ENCODE measurements around the gene TXNRD2. TPM values are rescaled to one million over a fixed set of nuclear protein-coding genes. Genes with fewer than 3 reads are reported as not detected.
A peak's percentile ranks its signal among the peaks of the same experiment; 100 is the strongest.

TXNRD2 gene
- total RNA-seq, 1 donor from 2014 or later, result 22.9 TPM

DNA sequence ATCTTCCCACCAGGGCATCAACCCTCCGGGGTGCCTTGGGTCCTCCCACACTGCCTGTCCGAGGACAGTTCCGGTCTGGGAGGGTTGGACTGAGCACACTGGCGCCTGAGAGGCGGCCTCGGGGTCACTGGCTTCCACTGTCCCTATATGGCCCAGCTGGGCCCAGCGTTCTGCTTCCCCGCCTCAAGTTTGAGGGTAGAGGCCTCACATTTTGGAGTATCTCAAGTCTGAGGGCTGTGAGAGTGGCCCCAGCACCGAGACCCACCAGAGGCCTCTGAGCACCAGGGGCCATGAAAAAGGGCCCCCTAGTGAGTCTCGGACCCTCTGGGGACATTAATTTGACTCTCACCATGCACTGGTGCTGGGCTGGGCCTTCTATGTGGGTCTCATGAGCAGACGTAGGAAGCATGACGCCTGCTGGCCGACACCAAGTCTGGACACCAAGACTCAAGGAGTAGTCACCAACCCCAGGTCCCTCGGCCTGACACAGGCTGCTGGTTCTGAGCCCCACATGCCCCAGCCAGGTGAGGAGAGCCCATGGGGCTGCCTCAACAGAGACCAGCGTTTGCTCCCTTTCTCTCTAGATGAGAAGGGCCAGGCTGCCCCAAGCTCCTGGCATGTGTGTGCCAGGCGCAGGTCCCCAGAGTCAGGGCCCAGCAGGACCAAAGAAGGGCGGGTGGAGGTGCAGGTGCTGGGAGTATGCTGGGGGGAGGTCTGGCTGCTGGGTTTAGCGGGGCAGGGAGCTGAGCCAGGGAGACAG, 47.5 kb upstream of the TXNRD2 start:
- TF ChIP-seq, protein P1, sequence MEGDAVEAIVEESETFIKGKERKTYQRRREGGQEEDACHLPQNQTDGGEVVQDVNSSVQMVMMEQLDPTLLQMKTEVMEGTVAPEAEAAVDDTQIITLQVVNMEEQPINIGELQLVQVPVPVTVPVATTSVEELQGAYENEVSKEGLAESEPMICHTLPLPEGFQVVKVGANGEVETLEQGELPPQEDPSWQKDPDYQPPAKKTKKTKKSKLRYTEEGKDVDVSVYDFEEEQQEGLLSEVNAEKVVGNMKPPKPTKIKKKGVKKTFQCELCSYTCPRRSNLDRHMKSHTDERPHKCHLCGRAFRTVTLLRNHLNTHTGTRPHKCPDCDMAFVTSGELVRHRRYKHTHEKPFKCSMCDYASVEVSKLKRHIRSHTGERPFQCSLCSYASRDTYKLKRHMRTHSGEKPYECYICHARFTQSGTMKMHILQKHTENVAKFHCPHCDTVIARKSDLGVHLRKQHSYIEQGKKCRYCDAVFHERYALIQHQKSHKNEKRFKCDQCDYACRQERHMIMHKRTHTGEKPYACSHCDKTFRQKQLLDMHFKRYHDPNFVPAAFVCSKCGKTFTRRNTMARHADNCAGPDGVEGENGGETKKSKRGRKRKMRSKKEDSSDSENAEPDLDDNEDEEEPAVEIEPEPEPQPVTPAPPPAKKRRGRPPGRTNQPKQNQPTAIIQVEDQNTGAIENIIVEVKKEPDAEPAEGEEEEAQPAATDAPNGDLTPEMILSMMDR (IDR thresholded peaks at IDR 0.05; ENCODE audit: unreplicated experiment), result no peak
- DNase-seq (ENCODE audit: low spot score in 2 of 2, unreplicated experiment in 2 of 2), result no peak
- H3K36me3 Mint-ChIP-seq, result no peaks in the 10 kb centered on the region
- H3K27me3 Mint-ChIP-seq (ENCODE audit: low read depth), result no peaks in the 10 kb centered on the region
- no peak overlapping the region for H3K4me3 Mint-ChIP-seq
- peaks cover 11% of the 10 kb centered on the region for H3K4me1 Mint-ChIP-seq
- H3K9me3 Mint-ChIP-seq, result no peaks in the 10 kb centered on the region
- H3K27ac Mint-ChIP-seq, result no peak overlapping the region

DNA sequence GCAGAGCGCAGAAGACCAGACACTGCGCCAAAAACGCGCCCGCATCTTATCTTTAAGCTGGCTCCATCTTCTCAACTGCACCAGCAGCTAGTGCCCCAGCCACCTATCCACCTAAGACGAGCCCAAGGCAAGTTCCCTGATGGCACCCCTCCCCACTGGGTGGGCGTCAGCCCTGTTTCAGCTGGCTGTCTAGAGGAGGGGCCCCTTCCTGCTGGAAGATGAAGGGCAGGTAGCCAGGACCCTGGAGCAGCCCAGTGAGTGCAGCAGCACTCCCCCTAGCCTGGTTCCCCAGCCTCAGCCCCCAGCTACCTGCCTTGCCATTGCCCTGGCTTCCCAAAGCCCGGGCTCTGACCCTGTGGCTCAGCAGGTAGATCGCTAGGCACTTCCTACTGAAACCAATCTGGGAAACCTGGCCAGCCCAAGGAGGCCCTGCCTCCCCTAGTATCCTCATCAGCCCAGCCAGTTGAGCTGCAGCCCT, 46.8 kb upstream of the TXNRD2 start:
- Mint-ChIP-seq H3K9me3 (no peaks in the 10 kb centered on the region), H3K27me3 (ENCODE audit: low read depth) (no peaks in the 10 kb centered on the region), H3K36me3 (no peaks in the 10 kb centered on the region), H3K27ac (no peak overlapping the region), H3K4me3 (peak overlapping the region; percentile 47), H3K4me1 (peaks cover 16% of the 10 kb centered on the region)
- no peak for DNase-seq (ENCODE audit: low spot score in 2 of 2, unreplicated experiment in 2 of 2)
- TF ChIP-seq, protein P1 (IDR thresholded peaks at IDR 0.05; ENCODE audit: unreplicated experiment), result no peak

DNA sequence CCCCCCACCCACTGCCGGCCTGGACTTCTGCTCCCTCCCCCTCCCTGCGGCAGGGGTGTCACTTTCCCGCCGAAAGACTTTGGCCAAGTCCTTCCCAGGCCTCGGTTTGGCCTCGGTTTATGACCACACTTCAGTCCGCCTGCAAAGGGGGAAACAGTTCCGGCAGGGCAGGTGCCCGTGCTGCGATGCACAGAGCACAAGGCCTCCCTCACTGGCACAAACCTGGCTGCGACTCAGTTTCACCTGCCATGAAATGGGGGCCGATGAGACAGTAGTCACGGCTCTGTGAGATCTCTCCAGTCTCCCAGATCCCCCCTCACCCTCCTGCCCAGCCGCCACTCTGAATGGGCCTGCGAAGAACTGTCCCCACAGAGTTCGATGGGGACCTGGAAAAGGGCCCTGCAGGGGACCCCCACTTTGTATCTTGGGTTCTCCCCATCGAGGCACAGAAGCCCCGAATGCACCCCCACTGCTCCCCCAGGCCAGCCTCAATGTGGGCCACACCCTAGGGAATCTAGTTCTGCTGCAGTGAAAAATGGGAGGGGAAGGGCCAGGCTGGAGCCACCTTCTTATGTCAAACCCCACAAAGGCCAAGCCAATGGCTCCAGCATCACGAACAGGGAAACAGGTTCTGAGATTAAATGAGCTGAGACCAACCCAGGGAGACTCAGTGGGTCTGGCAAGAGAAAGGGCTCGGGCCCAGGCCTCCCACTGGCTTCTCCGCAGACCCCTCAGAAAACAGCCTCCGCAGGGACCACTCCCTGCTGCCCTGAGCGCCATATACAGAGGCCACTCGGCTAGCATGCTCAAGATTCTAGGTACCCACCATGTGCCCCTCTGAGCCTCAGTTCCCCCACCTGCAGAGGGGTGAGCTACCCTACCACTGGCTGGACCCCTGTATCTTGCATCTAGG, 46.0 kb upstream of the TXNRD2 start:
- Mint-ChIP-seq H3K4me1 (peaks cover 18% of the 10 kb centered on the region), H3K27me3 (ENCODE audit: low read depth) (no peaks in the 10 kb centered on the region), H3K36me3 (no peaks in the 10 kb centered on the region), H3K27ac (no peak overlapping the region), H3K9me3 (no peaks in the 10 kb centered on the region), H3K4me3 (peak overlapping the region; percentile 52)
- TF ChIP-seq, protein P1 (IDR thresholded peaks at IDR 0.05; ENCODE audit: unreplicated experiment), result no peak
- no peak for DNase-seq (ENCODE audit: low spot score in 2 of 2, unreplicated experiment in 2 of 2)

DNA sequence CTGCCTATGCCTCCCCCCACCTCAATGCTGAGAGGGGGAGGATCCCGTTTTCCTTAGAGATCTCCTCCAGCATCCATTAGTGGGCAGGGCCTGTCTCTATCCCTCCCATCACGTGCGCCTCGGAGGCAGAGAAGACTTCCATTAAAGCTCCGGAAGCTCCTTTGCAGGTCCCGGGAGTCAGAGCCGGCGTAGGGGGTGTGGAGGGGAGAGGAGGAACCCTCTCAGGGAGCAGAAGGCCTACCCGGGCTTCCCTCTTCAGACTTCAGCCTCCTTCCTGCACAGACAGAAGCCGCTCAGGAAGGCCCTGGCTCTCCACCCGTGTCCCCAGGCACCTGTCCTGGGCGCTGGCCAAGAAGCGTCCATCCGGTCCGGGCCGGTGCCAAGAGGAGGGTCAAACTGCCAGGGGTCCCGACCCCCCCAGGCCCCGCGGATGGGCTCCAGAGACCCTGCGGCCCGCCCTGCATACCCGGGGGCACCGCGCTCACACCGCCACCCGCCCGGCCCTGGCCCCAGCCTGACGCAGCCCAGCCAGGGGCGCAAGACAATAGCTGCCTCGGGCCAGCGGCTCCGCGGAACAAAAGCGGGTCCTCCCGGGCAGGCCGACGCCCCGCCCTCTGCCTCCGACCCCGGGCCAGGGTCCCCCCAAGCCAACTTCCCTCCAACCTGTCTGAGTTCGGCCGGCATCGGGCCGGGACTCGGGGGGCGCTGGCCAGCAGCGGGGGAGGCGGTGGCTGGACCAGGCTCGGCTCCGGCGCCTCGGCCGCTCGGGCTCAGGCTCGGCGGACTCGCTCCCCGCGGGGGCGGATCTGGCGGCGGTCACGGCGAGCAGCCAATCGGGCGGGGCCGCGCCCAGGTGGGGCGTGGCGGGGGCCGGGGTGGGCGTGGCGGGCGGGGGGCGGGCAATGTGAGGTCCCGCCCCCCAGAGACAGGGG, 45.1 kb upstream of the TXNRD2 start:
- Mint-ChIP-seq H3K27me3 (ENCODE audit: low read depth) (no peaks in the 10 kb centered on the region), H3K4me1 (peaks cover 18% of the 10 kb centered on the region), H3K36me3 (no peaks in the 10 kb centered on the region), H3K27ac (no peak overlapping the region), H3K9me3 (no peaks in the 10 kb centered on the region), H3K4me3 (peak overlapping the region; percentile 74)
- DNase-seq (ENCODE audit: low spot score in 2 of 2, unreplicated experiment in 2 of 2), result peak; percentile 80 to 81
- TF ChIP-seq, protein P1 (IDR thresholded peaks at IDR 0.05; ENCODE audit: unreplicated experiment), result no peak

DNA sequence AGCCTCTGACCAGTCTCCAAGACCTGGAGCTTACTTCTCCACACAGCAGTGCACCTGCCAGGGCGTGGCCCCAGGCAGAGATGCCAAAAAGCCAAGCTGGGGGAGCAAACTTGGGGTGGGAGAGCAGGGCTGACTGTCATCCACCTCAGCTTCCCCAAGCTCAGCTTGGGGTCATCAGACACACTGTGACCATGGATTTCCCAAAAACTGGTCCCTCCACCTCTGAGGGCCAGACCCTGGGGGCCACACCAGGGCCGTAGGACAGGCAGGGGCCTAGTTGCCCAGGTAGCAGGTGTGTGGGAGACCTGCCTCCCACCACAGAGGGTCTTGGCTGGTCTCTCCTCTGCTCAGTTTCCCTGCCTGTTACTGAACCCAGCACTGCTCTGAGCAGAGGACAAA, 44.4 kb upstream of the TXNRD2 start:
- H3K9me3 Mint-ChIP-seq, result no peaks in the 10 kb centered on the region
- no peaks in the 10 kb centered on the region for H3K36me3 Mint-ChIP-seq
- DNase-seq (ENCODE audit: low spot score in 2 of 2, unreplicated experiment in 2 of 2), result no peak
- H3K4me3 Mint-ChIP-seq, result peak overlapping the region; percentile 74
- H3K27ac Mint-ChIP-seq, result no peak overlapping the region
- TF ChIP-seq, protein P1 (IDR thresholded peaks at IDR 0.05; ENCODE audit: unreplicated experiment), result no peak
- peaks cover 18% of the 10 kb centered on the region for H3K4me1 Mint-ChIP-seq
- H3K27me3 Mint-ChIP-seq (ENCODE audit: low read depth), result no peaks in the 10 kb centered on the region
